ENCODE measurements around the gene TSTD2.

DNA sequence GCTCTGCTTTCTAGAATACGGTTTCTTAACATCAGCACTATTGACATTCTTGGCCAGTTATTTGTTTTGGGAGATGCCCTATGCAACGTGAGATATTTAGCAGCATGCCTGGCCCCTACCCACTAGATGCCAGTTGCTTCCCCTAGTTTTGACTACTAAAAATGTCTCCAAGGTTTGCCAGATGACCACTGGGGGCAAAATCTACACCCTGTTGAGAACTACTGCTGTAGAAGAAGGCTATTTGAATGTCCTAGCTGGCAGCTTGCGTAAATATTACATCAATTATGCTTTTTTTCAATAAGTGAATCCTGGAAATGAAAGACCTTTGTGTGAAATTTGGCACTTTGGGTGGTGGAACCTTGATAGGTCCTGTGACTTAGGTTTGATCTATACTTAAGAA lies 5.5 kb upstream of the TSTD2 start:
- TF ChIP-seq, protein P1, sequence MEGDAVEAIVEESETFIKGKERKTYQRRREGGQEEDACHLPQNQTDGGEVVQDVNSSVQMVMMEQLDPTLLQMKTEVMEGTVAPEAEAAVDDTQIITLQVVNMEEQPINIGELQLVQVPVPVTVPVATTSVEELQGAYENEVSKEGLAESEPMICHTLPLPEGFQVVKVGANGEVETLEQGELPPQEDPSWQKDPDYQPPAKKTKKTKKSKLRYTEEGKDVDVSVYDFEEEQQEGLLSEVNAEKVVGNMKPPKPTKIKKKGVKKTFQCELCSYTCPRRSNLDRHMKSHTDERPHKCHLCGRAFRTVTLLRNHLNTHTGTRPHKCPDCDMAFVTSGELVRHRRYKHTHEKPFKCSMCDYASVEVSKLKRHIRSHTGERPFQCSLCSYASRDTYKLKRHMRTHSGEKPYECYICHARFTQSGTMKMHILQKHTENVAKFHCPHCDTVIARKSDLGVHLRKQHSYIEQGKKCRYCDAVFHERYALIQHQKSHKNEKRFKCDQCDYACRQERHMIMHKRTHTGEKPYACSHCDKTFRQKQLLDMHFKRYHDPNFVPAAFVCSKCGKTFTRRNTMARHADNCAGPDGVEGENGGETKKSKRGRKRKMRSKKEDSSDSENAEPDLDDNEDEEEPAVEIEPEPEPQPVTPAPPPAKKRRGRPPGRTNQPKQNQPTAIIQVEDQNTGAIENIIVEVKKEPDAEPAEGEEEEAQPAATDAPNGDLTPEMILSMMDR (IDR thresholded peaks at IDR 0.05; ENCODE audit: low read depth, low read length, poor library complexity, severe bottlenecking), result no peak
- no peak for TF ChIP-seq EZH2phosphoT487 (IDR thresholded peaks at IDR 0.05; ENCODE audit: borderline replicate concordance, low read length)
